MV-4-11 (cell line): ENCODE results near the gene CCDC77.

Experiments
- DNase-seq: peaks from one replicate; lab custom pipeline; 2025; lab: John Stamatoyannopoulos, UW

The CCDC77 gene

DNA sequence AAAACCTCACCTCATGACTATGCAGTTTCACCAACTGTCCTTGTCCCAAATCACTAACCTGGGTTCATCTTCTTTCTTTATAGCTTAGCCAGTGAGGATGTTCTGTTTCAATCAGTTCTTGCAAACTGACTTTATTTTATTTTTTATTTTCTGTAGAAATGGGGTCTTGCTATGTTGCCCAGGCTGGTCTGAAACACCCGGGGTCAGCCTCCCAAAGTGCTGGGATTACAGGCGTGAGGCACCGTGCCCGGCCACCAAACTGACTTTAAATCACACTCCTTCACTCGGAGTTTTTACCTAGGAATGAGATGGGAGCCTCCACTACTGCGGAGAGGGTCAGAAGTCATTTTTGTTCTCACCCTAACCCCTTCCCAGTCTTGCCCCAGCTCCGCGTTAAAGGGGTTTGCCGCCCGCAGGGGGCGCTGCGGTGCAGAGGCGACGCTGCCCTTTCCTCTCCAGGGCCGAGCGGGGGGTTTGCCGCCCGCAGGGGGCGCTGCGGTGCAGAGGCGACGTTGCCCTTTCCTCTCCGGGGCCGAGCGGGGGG lies 51.3 kb downstream of the CCDC77 start:
- no peak for DNase-seq

DNA sequence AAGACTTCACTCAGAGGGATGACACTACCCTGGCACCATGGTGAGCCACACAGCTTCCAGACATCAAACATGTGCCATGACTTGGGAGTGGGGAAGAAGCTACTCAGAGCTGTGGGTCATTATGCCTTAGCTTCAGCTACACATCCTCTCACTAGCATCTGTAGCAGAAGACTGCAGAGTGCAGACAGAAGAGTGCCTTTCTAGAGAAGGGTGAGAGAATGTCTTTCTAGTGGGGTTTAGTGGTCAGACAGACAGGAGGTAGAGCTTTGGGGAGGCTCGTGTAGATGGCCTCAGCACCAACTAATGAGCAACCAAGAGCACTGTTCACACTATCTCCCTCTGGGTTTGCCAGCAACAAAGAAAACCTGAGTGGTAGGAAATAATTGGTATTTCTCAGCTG lies 53.4 kb downstream of the CCDC77 start:
- no peak for DNase-seq

DNA sequence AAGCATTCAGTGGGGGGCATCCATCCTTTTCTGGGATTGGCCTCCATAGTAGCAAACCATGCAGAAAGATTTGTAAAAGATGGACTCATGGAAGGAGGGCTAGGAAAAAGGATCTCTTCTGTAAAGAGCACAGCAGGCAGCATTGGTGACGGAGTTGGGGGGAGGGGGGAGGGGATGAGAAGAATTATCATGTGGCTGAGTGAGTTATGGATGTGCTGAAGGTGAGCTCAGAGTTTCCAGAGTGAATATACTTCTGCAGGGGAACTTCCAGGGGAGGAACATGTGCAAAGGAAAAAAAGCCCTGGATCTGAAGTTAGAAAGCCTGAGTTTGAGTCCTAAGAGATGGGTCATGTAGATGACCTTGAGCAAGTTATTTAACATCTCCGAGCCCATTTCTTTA lies 54.4 kb downstream of the CCDC77 start:
- DNase-seq: no peak

DNA sequence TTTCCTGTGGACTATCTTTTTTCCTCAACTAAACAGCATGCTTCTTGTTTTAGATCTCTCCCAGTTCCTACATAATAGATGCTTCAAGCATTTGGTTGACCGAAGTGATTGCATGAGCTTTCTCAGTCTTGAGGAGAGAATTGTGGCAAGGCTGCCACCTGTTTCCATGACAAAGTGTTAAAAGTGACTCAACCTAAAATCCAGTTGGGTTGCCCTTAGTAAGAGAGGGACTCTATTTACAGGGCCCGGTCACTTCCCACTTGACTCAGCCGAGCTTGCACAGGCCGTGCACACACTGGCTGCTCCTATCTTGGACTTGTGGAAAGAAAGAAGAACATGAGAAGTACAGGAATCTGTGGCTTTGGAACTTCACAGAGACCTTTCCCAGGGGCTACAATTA lies 56.2 kb downstream of the CCDC77 start:
- peak; percentile 77 for DNase-seq

DNA sequence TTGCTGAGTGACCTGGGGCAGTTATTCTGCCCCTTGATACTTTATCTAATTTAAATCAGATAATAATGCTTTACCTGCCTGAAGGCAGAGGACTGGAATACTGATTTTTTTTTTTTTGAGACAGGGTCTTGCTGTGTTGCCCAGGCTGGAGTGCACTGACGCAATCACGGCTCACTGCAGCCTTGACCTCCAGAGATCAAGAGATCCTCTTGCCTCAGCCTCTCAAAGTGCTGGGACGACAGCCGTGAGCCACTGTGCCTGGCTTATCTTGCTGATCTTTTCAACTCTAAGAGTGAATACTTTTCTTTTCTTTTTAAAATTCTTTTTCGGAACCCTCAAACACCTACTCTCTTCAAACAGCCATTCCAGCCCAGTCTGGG lies 57.6 kb downstream of the CCDC77 start:
- no peak for DNase-seq

DNA sequence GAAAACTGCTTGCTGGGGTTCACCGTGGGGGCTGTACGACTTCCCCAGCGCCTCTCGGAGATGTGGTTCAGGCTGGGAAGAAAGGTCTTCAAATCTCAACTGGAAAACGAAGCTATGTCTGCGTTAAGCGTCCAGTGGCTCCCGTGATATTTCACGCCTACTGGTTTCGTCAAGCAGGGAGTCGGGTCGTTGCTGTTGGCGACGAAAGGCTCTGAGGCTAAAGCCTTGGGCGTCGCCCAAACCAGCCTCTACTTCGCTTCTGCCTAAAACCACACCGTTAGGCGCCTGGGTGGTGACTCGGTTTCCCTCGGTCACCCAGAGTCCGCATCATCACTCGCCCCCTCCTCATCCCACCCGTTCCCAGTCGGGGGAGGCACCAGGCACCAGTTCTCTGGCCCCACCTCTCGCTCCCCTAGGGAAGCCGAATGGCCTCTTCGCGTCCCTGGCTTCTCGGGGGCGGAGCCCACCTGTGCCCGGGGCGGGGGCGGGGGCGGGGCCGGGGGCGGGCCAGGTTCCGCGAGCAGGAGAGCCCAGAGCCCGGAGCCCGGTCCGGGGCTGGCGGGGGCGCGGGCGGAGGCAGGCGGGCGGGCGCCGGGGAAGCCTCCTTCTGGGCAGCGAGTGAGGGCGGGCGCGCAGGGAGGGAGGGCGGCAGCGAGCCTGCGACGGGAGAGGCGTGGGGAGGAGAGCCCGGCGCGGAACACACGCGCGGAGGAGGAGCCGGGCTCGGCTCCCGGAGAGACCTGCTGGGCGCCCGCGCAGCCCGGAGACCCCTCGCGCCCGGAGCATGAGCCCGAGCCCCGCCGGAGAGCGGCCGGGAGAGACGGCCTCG lies 58.2 kb downstream of the CCDC77 start, which contains the start of gene B4GALNT3:
Gene B4GALNT3, plus strand, starts transcription at position 510 of the 829 bp plus-strand sequence. CDS start 438 bp downstream, outside the sequence.
- peak; percentile 3 for DNase-seq

DNA sequence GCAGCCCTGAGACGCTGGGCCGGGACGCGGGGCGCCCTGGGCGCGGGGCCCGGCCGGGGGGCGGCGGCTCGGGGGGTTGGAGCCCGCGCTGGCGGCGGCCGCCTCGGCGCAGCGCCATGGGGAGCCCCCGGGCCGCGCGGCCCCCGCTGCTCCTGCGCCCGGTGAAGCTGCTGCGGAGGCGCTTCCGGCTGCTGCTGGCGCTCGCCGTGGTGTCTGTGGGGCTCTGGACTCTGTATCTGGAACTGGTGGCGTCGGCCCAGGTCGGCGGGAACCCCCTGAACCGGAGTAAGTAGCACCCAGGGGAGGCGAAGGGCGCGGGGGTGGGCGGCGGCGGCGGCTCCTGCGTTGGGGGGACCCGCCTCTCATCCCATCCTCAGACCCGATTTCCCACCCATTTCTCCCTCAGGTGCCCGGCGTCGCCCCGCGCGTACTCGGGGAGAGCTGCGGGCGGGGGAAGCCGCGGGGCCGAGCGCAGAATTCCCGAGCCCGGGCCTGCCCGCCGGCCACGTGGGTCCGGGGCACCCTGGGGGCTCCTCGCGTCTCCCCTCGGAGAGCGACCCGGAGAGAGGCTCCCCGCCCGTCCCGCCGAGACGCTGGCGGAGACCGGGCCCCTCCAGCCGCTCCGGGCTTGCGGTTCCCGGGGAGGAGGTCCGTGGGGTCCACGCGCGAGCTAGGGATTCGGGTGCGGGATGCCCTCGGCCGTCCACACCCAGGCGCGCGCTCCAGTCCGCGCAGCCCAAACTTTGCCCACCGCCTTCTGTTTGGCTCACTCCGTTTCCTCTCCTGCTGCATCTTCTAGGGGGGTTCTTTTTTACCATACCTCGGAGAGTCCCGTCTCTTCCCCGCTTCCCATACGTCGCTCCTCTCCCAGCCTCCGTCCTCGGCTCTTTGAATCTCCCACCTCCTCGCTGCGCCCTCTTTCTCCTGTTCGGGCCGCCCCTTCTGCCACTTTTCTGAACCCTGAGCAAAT lies 59.1 kb downstream of the CCDC77 start:
- DNase-seq: no peak

DNA sequence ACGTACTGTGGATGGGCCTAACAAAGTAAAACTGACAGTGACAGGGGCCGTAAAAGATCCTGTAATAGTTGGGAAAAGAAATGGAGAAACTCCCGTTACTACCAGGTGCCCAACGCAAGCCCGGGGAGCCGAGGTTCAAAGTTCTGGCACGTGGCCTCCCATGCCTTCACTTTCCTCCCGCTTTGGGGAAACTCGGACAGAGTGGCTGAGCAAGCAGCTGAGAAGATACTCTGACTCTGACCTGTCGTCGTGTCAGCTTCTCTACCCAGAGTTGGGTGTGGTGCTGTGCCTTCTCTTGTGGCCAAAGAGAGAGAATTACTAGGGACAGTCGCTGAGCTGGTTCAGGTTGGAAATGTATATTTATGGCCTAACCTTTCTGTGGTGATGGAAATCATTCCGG lies 60.0 kb downstream of the CCDC77 start:
- DNase-seq: no peak

DNA sequence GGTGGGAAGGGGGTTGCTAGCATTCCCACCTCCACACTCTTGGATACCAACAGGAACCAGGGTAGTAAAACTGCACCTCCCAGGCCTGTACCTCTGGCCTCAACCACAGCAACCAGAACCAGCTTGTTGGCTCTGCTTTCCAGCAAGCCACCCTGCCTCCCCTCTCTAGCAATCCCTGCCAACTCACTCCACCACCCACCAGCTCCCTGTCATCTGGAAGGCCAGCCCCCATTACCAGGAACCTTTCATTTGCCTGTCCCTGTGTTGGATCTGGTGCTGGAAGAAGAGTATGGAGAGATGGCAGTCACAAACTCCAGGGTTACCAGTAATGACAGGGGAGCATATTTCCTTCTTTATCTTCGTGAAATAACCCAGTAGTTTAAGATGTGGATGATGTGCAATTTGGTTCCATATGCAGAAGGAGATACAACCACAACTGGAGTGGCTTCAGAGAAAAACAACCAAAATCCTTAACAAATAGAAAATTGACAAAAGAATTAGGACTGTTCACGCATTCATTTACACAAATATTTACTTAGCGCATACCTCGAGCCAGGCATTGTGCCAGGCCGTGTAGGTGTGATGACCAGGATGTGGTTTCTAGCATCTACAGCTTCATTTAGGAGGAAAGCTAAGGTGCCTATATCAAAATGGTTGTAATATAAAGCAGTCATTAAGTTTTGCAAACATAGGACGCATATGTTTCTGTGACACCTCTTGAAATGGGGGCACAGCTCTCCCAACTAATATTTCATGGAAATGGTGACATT lies 61.7 kb downstream of the CCDC77 start:
- no peak for DNase-seq

DNA sequence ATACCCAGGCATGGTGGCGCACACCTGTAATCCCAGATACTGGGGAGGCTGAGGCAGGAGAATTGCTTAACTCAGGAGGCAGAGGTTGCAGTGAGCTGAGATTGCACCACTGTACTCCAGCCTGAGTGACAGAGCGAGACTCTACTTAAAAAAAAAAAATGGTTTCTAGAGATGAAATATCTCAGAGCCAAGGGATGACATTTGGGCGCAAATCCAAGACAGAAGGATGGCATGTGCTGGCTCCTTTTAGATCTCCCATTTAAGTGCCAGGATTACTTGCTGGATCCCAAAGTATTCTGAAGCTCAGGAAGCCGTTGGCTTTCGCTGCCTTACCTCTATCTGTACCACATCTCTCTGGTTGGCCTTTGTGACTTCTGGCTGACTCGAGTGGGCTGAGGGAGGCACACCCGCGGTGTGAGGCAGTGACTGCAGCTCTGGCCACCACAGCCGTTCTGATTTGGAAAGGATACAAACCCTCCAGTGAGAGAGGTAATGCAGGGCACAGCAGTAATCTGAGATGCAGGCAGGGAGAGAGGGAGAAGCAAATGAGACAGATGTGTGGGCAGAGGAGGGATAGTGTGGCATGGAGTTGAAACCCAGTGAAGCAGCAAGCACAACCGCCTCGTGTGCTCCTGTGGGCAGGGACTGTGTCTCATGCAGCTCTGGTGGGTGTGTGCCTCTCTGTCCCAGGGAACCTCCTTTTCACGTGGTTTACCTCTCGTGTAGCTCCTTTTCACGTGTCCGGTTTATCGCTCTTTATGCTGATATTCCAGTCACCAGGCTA lies 63.2 kb downstream of the CCDC77 start:
- DNase-seq: no peak

DNA sequence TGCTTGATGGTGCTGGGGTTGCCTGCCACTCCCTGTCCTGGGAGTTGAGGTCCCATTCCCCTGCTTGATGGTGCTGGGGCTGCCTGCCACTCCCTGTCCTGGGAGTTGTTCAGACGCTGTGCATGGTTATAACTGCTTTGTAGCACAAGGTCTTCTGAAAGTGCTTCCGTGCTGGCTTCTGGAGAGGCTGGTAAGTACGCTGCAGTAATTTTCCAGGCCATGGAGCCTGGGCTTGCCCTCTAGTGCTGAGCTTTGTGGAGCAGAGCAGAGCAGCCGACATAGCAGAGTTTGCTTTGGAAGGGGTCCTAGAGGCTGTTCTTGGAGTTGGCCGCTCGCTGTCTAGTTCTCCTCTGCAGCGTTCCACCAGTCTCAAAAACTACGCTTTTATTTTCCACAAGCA lies 64.6 kb downstream of the CCDC77 start:
- DNase-seq: no peak

DNA sequence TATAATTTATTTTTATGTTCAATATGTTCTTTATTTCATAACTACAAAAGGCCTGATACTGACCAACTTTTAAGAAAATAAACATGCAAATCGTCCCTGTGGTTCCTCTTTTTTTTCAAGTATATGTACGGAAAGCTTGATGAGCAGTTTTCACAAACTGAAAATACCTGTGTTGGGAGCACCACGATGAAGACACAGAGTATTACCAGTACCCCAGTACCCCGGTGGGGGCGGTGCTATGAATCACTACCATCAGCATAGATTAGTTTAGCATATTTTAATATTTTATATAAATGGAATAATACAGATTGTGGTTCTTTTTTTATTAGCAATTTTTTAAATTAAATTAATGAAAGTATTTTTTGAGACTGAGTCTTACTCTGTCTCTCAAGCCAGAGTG lies 65.3 kb downstream of the CCDC77 start:
- DNase-seq: no peak

DNA sequence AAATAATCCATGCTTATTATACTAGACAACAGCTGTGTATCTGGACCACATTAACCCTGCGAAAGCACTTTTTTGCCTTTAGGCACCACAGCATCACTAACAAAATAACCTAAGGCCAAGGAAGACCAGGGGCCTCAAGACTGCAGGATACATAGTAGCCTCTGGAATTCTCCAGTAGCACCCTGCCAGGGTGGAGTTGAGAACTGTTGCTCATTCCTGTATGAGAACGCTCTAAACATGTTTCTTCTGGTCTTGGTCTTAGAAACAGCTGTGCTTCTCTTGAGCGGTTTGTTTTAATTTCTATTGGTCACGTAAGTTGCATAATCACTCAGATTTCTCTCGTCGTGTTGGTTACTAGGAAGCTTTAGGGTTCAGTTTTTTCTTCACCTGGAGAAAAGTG lies 66.1 kb downstream of the CCDC77 start:
- DNase-seq: peak; percentile 34

DNA sequence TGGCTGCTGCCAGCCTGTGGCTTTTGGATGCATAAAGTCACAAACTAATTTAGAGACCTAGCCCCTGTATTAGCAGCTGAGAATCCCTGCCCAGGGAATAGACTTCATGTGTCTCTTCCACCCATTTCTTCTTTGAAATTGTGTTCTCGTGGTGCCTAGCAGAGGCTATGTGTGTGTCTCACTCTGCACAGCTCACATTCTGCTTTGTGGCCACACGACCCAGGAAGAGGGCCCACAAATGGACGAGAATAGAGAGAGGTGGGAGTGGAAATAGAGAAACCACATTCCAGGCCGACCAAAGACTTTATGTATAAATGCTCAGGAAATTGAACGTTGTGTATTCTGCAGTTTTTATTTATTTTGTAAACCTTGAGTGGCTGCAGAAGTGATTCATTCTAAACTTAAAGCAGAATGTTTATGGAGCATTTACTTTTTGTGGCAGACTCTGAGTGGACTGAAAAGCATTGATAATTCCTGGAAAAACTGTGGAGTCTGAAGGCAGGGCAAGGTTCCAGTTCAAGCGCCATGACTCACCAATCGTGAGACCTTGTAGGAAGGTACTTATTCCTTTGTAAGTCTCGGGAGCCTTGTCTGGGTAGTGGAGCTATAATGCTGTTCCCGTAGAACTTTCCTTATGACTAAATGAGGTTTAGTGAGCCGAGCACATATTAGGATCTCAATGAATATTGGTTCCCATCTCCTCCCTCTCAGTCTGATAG lies 67.4 kb downstream of the CCDC77 start:
- no peak for DNase-seq

DNA sequence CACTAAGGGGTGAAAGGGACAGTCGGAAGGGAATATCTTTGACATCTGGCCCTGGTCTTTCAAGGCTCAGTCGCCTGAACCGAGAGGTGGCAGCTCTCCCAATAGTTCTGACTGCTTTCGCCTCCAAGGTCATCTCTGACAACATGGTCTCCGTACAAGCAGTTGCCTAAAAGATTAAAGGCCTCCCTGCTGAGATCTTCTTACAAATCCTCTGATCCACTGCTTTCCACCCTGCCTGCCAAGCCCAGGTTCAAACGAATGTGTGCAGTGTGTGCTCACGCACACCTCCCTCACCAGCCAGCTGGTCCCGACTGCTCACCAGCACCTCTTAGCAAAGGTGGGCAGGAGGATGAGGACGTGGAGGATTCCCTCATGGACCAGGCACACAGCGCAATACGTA lies 68.7 kb downstream of the CCDC77 start:
- no peak for DNase-seq

DNA sequence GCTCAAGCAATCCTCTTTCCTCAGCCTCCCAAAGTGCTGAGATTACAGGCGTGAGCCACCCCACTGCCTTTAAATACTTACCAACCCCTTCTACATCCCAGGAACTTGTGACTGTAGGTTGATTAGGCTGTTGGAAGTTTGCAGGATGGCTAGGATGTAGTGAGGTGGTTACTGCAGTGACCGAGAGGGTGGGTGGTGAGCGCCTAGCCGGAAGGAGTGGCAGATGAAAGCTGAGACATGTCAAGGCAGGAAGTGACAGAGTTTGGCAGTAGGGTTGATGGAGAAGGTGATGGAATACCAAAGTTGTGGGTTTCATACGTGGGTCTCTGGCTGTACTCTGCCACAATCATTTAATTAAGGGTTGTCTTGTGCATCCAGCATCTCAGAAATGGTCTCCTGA lies 71.8 kb downstream of the CCDC77 start:
- DNase-seq: no peak

DNA sequence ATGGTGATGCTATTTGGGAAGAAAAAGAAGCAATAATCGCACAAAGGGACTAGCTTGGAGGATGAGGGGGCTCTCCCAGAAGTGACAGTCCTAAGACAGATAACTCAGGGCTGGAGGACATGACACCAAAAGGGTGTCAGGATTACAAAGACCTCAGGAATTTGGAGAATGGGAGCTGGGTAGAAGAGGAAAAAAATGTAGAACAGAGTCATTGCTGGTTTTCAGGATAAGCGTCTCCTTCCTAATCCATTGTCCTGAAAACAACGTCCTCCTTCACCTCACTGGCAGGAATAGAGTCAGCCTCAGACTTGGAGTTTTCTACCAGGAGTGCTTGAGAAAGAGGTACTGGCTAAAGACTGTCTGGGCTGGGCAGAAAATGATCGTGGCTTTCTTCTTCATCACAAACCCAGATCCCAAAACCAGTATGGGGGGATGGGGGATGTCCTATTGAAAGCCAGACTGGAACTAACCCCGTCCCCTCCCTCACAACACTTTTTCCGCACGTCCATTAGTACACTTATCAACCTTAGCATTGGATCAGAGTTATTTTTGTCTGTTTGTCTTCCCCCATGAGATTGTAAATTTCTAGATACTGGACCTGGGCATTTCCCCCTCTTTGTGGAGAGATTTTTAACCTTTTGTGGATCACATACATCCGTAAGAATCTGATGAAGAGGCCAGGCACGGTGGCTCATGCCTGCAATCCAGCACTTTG lies 72.6 kb downstream of the CCDC77 start:
- DNase-seq: no peak

DNA sequence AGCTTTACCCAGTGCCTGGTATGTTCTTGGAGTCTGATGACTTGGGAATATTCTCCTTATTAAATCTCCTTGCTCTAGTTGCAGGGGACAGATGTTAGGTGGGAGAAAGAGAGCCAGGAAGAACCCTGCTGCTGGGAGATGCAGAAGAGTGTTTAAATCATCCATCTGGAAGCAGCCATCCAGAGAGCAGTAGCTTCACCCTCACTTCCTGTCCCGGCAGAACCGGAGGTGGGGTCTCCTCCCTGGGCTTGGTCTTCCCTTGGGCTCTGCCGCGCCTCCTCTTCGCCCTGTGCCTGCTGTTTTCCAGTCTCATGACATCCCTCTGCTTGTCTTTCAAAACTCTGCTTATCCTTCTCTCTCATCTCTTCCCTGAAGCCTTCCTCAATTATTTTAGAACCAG lies 73.8 kb downstream of the CCDC77 start:
- no peak for DNase-seq

DNA sequence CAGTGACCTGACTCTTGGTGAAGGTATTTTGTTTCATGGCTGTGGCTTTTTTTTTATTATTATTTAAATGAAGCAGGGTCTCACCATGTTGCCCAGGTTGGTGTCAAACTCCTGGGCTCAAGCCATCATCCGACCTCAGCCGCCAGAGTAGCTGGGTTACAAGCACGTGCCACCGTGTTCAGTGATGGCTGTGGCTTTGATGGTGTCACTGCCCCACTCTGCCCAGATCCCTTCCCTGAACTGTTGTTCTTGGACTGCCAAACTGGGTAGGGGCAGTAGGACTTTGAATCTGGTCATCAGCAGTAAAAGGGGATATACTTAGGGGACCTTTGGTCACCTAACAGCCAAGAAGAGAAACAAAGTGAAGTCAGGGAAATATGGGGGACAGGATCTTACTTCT lies 77.7 kb downstream of the CCDC77 start:
- DNase-seq: no peak
